CD4-positive, alpha-beta T cell treated with Interleukin-4 for 1 hour (primary cell): ENCODE measurements around the gene ITPK1.
A peak's percentile ranks its signal among the peaks of the same experiment; 100 is the strongest.
"Not testable (repeated sequence)": the region's sequence is repeated elsewhere in the genome, so short reads cannot be mapped to it uniquely, and the experiment has no call there.

Experiments used
- DNase-seq, 2 donors: peaks; one replicate each; pipeline ENCODE4 v3.0.0-alpha.2; 2020 to 2022

Gene ITPK1

DNA sequence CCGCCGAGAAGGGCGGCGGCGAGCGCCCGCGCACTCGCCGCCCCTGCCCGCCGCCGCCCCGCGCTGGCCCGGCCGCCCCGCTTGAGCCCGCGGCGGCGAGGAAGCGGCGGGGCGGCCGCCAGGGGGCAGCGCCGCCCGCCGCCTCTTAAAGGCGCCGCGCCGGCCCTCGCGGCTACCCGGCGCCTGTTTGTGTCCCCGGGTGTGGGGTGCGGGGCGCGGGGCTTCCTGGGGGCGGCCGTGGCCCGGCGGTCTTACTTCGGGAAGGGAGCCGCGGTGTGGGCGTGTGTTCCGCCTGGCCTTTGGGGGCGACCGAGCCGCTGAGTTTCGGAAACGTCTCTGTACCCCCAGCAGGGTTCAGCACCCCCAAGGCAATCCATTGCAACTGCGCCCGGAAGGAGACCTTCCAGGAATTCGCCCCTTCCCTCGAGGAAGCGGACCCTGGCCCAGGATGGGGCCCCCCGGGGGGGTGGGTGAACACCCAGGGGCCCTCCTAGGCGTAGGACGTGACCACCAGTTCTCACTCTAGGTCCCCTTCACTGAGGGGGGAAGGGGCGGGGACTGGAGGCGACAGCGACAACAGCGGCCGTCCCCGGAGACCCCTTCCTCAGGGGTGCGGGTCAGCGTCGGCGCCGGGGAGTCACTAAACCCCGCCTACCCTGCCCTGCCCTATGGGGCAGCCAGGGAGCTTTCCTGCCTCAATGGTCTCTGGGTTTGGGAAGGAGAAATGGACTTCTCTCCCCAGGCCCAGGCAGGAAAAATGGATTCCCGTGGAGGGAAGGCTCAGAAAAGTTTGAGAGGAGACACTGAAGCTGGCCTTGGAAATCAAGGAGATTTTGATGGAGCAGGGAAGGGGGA, at the start of gene ITPK1:
TSS of gene ITPK1 (minus strand) at position 105 of the 855 bp plus-strand sequence. CDS start 762 bp downstream, outside the sequence.
- DNase-seq = peak; percentile 42 to 56

DNA sequence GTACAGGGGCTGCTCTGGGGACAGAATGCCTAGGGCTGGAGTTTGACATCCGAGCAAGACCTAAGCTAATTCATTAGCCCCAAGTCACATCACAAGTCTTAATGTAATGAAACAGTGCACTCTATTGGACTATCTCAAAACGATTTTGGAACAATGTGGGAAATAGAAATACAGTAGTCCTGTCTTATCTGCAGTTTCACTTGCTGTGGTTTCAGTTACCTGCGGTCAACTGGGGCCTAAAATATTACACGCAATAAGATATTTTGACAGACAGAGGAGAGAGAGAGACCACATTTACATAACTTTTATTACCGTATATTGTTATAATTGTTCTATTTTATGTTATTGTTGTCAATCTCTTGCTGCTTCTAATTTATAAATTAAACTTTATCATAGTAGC, 47.8 kb upstream of the ITPK1 start:
- DNase-seq = no peak

DNA sequence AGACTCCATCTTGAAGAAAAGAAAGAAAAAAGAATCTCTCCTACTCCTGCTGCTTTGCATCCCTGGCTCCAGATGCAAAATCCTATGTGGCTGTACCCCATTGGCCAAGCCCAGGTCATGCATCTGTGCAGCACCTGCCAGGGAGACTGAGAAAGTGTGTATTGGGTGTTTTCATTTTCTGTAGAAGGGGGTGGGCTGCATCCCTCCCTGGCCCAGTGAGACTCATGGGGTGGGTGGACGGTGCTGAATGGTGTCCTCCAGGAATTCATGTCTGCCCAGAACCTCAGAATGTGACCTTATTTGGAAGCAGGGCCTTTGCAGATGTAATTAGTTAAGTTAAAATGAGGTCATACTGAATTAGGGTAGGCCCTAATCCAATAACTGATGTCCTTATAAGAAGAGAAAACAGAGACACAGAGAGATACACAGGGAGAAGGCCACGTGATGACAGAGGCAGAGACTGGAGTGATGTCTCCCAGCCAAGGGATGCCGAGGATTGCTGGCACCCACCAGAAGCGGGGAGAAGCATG, 45.8 kb upstream of the ITPK1 start:
- DNase-seq = no peak

DNA sequence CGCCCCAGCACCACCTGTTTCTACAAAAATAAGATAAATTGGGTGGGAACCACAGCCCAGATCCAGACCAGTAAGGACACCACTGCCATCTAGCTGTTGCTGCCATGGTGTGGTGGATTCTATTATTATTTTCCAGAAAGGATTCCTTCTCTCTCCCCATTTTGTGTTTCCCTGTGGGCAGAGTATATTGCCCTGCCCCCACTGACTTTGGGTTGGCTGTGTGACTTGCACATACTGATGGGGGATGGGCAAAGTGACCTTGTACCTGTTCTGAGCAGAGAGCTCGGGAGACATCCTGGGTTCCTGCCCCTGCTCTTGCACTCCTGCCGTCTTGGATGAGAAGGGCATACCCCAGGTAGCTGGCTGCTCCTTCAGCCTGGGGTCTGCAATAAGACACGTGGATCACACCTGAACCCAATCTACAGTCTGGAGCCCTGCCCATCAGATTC, 44.7 kb upstream of the ITPK1 start:
- no peak for DNase-seq

DNA sequence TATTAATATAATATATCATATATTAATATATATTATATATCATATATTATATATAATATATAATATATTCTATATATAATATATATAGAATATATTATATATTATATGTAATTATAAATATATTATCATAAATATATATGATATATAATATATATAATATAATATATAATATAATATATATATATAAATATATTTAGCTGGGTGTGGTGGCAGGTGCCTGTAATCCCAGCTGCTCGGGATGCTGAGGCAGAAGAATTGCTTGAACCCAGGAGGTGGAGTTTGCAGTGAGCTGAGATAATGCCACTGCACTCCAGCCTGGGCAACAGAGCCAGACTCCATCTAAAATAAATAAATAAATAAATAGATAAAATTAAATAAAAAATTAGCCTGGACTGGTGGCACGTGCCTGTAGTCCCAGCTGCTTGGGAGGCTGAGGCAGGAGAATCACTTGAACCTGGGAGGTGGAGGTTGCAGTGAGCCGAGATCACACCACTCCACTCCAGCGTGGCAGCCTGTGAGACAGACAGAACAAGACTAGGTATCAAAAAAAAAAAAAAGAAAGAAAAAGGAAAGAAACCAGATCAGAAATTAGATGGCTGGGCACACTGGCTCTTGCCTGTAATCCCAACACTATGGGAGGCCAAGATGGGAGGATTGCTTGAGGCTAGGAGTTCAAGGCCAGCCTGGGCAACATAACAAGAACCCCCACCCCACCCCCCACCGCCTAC, 44.1 kb upstream of the ITPK1 start:
- not testable (repeated sequence) for DNase-seq

DNA sequence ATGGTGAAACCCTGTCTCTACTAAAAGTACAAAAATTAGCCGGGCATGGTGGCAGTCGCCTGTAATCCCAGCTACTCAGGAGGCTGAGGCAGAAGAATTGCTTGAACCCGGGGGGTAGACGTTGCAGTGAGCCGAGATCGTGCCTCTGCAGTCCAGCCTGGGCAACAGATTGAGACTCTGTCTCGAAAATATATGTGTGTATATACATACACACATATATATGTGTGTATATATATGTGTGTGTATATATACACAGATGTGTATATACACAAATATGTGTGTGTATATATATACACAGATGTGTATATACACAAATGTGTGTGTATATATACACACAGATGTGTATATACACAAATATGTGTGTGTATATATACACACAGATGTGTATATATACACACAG, 42.6 kb upstream of the ITPK1 start:
- not testable (repeated sequence) for DNase-seq

DNA sequence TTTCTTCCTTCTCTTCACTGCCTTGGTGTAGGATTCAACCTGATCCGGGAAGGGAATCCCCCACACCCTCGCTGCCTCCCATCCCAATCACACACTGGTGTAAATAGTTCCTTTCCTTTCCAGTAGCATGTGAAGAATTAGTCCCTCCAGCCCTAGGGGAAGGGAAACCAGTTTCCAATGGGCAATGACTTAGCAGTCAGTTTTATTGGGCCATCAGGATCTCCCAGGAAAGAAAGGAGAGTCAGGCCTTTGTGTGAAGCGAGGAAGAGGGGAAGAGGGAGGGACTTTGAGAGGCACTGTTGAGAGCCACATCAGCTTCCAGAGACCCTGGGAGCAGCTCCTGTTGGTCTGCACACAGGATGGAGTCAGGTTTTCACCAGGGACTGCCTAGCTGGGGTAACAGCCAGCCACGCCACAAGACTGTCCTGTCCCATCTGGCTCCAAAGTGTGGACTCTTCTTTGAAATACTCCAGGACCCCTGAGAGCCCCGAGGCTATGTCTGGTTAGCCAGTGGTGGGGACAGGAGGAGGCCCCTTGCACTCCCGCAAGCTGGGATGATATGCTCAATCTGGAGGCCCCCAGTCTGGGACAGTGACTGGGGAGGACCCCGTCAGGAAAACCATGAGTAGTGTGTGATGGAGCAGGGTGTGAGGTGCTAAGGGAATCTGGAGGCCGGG, 41.1 kb upstream of the ITPK1 start:
- DNase-seq = no peak

DNA sequence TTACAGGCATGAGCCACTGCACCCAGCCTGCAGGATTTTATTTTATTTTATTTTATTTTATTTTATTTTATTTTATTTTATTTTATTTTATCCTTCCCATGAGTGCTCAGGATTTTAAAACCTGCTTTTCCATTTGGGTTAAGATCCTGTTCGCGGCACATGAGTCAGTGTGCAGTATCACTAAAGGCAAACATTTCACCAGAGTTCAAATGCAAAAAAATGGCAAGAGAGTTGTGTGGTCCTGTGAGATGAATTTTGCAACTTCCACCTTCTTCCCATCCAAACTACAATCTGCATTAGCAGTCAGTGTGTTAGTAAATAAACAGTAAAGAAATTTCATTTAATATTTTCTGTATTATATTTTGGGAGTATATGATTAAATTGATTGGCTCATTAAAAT, 39.9 kb upstream of the ITPK1 start:
- no peak for DNase-seq

DNA sequence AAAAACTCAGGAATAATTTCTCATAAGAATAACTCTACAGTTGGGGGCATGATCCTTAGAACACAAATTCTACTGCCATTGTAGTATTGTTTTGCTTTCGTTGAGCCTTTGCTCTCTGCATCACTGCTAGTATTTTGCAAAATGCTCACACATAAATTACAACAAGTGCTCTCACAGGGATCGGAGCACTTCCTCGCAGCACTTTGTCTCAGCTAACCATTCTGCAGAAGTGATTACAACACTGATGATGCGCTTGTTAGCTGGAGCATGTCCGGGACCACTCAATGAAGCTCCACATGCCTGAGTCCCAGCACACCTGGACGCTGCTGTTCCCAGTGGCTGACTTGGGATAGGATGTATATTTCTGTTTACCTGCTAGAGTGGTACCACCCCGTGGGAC, 37.4 kb upstream of the ITPK1 start:
- no peak for DNase-seq

DNA sequence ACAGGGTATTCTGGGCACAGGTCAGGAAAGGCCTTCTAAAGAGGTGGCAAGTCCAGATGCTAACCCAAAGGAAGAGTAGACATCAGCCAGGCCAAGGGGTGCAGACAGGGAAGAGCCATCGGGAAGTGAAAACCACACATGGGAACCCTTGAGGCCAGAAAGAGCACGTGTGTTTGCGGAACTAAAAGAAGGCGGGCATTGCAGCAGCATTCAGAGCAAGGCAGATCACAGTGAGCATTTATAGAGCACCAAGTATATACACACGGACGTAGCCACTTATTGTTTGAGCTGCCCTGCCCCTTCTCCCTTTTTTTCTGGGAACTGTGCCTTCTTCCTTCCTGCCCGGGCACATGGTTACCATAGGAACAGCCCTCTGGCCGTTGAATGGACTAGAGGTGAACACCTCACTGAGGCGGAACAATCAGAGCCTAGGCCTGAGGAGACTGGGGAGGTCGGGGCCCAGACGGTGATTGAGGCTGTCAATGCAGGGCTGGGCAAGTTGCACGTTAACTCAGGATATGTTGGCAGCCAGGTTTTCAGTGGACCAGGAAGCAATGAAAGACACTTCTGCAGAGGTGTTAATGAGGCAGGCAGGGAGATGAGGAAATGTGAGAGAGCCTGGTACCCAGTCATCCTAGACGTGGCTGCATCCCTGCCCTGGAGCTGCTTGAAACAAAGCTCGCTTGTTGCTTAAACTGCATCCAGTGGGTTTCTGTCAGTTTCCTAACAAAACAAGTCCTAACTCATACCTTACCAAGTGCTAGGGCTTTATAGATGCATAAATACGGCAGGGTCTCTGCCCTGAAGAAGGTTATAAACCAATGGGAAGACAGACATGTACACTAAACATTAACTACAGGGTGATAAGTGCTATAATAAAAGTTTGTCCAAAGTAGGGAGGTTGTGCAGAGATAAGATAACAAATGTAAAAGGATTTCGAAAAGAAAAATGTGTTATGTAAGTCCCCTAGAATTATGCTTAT, 34.8 kb upstream of the ITPK1 start:
- no peak for DNase-seq

DNA sequence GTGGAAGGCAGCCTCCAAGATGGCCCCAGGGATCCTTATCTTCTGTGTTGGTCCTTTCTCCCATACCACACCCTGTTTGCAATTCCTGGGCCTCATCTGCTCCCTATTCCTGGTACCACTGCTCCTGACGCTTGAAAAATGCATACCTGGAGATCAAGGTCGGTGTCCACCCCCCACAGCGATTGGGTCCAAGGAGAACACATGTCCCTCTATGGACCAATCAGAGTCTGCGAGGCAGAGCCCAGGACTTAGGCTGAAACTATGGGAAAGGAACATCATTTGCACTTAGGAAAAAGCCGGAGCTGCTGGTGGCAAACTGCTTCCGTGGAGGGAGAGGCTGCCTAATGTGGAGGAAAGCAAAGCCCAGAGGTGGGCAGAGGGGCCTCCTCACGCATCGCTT, 33.3 kb upstream of the ITPK1 start:
- no peak for DNase-seq

DNA sequence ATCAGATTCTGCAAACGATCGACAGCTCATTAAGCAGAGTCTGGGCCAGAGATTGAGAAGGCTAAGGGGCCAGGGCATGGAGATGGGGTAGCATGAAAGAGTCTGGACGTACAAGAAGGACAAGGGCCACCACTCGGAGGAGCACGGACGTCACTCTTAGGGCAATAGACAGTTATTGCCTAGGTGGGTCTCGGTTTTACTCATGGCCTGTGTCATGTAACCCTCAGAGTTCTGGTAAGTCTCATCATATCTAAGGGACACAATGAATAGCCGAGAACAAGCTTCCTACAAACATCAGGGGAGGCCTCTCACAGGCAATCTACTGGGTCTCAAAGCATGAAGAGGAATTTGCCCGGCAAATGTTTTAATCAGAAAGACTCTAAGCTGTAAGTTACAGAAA, 30.4 kb upstream of the ITPK1 start:
- no peak for DNase-seq

DNA sequence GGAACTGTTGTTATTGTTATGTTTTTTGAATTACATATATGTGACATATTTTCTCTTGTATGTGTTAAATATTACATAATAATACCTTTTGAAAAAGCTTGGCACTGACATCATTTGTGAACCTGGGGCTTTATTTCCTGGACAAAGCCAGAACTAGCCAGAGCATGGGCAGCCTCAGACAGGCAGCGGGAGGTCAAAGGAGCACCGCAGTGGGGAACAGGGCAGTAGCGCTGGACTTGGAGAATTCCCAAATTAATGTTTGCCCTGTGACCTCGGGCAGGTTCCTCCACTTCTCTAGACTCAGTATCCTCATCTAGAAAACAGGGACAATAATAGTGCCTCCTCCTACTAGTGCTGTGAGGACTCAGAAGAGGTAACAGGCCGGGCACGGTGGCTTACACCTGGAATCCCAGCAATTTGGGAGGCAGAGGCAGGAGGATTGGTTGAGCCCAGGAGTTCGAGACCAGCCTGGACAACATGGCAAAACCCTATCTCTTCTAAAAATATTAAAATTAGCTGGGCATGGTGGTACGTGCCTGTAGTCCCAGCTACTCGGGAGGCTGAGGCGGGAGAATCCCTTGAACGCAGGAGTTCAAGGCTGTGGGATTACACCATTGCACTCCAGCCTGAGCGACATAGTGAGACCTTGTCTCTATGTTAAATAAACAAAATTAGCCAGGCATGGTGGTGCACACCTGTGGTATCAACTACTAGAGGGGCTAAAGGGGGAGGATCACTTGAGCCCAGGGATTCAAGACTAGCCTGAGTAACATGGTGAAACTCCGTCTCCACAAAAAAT, 27.3 kb upstream of the ITPK1 start:
- no peak for DNase-seq

DNA sequence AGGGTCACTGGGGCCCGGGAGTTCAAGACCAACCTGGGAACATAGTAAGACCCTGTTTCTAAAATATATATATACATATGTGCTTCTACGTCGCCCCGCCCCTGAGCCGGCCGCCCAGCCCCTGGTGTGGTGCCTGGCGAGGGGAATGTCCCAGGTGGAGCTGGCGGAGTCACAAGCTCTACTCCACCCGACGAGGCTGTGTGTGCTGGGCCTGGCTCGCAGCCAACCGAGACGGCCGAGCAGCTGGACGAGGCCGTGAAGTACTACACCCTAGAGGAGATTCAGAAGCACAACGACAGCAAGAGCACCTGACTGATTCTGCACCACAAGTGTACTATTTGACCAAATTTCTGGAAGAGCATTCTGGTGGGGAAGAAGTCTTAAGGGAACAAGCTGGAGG, 22.1 kb upstream of the ITPK1 start:
- no peak for DNase-seq

DNA sequence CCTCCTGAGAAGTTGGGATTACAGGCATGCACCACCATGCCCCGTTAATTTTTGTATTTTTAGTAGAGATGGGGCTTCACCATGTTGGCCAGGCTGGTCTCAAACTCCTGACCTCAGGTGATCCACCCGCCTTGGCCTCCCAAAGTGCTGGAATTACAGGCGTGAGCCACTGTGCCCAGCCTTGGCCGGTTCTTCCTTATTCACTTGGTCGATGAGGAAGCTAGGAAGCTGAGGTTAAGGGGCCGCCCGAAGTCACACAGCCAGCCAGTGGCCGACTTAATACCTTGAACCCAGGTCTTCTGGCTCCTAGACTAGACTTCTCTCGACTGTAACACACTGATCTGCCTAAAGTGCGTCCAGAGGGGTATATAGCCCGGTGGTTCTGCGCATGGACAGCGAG, 20.8 kb upstream of the ITPK1 start:
- not testable (repeated sequence) for DNase-seq

DNA sequence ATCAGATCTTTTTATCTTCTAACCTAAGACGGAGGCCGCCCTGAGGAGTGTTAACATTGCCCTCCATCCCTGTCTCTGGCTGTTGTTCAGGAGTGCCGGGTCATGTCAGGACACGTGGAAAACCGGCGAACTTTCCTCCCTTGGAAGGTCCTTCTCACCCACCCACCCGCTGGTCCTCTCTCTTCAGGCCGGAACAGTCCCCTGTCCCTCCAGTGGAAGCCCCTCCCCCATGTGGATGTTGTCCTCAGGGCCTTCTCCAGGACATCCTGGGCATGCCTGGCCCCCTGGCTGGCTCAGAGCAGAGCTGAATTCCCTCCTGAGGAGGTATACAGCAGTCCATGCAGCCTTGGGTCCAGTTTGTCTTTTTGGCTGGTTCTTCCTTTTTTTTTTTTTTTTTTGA, 20.3 kb upstream of the ITPK1 start:
- no peak for DNase-seq

DNA sequence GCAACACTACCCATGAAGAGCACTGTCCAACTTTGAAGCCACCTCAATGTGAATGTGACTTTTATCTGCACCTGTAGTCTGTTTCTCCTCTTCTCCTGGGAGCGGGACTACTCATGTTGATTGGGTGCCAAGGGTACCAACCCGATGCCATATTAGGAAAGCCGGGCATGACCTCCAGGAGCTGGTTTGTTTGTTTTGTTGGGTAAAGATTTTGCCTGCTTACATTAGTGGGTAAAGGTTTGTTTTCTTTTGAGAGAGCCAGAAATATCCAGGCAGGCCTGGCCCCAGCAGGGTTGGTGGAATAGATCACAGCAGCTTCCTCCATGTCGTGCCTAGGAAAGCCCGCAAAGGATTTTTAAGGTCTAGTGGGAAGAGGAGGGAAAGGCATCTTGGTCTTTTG, 19.7 kb upstream of the ITPK1 start:
- DNase-seq = no peak

DNA sequence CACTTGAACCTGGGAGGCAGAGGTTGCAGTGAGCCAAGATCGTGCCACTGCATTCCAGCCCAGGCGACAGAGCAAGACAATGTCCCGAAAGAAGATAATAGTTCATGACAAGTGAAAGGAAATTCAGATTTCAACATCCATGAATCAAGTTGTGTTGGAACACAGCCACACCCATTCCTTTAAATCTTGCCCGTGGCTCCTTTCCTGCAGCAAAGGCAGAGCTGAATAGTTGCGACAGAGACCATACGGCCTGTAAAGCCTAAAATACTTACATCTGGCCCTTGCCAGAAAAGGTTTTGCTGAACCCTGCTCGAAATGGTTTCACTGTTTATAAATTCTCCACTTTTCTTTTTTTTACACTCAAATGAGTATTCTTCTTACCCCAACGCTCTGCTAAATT, 17.7 kb upstream of the ITPK1 start:
- peak in 1 of 2 donors; percentile 23 for DNase-seq

DNA sequence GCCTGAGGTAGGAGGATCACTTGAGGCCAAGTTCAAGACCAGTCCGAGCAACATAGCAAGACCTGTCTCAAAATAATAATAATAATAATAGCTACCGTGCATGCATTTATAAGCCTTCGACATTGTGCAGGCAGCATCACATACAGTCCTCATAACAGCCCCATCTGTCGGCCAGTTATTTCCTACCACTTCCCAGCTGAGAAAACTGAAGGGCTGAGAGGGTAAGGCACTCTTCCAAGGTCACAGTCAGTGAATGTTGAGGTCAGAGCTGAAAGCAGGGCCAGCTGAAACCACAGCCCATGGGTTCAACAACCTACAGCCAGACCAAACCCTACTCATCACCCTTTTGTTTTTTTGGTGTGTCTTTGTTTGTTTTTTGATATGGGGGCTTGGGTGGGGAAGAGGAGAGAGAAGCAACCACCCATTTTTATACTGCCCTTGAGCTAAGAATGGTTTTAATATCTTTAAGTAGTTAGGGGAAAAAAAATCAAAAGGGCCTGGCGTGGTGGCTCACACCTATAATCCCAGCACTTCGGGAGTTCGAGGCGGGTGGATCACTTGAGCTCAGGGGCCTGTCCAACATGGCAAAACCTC, 16.8 kb upstream of the ITPK1 start:
- DNase-seq = peak; percentile 33 to 37

DNA sequence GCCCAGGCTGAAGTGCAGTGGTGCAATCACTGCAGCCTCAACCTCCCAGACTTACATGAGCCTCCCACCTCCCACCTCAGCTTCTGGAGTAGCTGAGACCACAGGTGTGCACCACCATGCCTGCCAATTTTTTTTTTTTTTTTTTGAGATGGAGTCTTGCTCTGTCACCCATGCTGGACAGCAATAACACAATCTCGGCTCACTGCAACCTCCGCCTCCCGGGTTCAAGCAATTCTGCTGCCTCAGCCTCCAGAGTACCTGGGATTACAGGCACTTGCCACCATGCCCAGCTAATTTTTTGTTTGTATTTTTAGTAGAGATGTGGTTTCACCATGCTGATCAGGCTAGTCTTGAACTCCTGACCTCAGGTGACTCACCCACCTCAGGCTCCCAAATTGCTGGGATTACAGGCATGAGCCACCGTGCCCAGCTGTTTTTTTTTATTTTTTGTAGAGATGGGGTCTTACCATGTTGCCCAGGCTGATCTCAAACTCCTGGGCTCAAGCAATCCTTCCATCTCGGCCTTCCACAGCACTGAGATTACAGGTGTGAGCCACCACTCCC, 15.6 kb upstream of the ITPK1 start:
- DNase-seq = not testable (repeated sequence)
